Calu3 (cell line): ENCODE results near the gene AKAP12. TPM values are rescaled to one million over a fixed set of nuclear protein-coding genes. Genes with fewer than 3 reads are reported as not detected.

Experiments used
- BruUV-seq: library from RNA; stranded (reverse); fragments of 400-500 nt; replicated peaks from 2 replicates; lab custom pipeline; 2021; lab: Mats Ljungman, UMichigan
- CTCF ChIA-PET: fragments of 300-600 bp; sonication (Branson Sonifier 250); formaldehyde crosslinking; loops from one replicate; lab custom pipeline; 2022; ENCODE audit warnings: antibody characterized with exemption; lab: Charles Lee
- DNase-seq: peaks from one replicate; pipeline ENCODE4 v3.0.0; 2022
- H3K27ac Mint-ChIP-seq: one replicate; pipeline ENCODE4 v1.8.0; 2022; ENCODE audit warnings: mixed read lengths; ENCODE audit not compliant: unreplicated experiment
- H3K27me3 Mint-ChIP-seq: one replicate; pipeline ENCODE4 v1.8.0; 2022; ENCODE audit warnings: mixed read lengths; ENCODE audit not compliant: unreplicated experiment
- H3K36me3 Mint-ChIP-seq: one replicate; pipeline ENCODE4 v1.8.0; 2022; ENCODE audit warnings: mild to moderate bottlenecking, moderate library complexity, mixed read lengths; ENCODE audit not compliant: insufficient read depth, unreplicated experiment
- H3K4me1 Mint-ChIP-seq: one replicate; pipeline ENCODE4 v1.8.0; 2022; ENCODE audit warnings: mild to moderate bottlenecking, low read depth, mixed read lengths; ENCODE audit not compliant: unreplicated experiment
- H3K4me3 Mint-ChIP-seq: one replicate; pipeline ENCODE4 v1.8.0; 2022; ENCODE audit warnings: mild to moderate bottlenecking, low read depth, moderate library complexity, mixed read lengths; ENCODE audit not compliant: unreplicated experiment
- H3K9me3 Mint-ChIP-seq: one replicate; pipeline ENCODE4 v1.8.0; 2022; ENCODE audit warnings: low read depth, mixed read lengths; ENCODE audit not compliant: unreplicated experiment
- CTCF ChIP-seq: fragments of 200-600 bp; IDR thresholded peaks from one replicate; pipeline ENCODE4 v1.8.0; 2022; ENCODE audit warnings: antibody characterized with exemption; ENCODE audit not compliant: unreplicated experiment
- intact Hi-C: fragments of 100-400 bp; cut with micrococcal nuclease; formaldehyde crosslinking; loops from one replicate; pipeline ENCODE4 v1.10.0; 2022; ENCODE audit not compliant: unreplicated experiment
- total RNA-seq: library from RNA; stranded (reverse); gene quantifications from 2 replicates; pipeline ENCODE4 v1.2.3, GENCODE V29; 2022

The AKAP12 gene
- total RNA-seq, 1 experiment from 2014 or later = 31.8 TPM

DNA sequence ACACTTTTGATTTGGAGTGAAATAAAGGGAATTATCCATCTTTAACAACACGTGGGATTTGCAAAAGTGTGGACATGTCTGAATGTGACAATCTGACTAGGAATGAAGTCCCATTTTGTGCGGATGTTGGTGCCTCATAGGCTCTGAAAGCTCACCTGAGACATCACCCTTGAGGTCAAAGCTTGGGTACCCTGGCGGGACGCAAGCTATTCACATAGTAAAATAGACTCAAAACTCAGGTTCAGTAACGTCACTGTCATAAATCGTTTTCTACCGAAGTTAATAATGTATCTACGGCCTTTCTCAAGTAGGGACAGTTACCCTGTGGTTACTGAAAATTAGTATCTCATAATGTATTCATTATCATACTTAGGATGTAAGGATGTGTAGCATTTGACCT is 61.8 kb downstream of the AKAP12 start:
- DNase-seq = no peak
- Mint-ChIP-seq H3K27ac (no peak overlapping the region), H3K27me3 (no peaks in the 10 kb centered on the region), H3K36me3 (no peaks in the 10 kb centered on the region), H3K9me3 (no peaks in the 10 kb centered on the region), H3K4me3 (no peak overlapping the region), H3K4me1 (no peaks in the 10 kb centered on the region)
- intact Hi-C loops = no loop called here
- BruUV-seq = no TSS peak
- TF ChIP-seq CTCF = no peak
- CTCF ChIA-PET = no interaction called here

- intact Hi-C loops = no loop called here
- no TSS peak for BruUV-seq
- Mint-ChIP-seq H3K9me3 (no peaks in the 10 kb centered on the region), H3K27me3 (no peaks in the 10 kb centered on the region), H3K4me1 (no peaks in the 10 kb centered on the region), H3K4me3 (no peak overlapping the region), H3K36me3 (no peaks in the 10 kb centered on the region), H3K27ac (no peak overlapping the region)
- no peak for TF ChIP-seq CTCF
- no peak for DNase-seq
- CTCF ChIA-PET = no interaction called here
Observed at GRCh38 chr6:151303231-151303630, 63.5 kb downstream of the AKAP12 start.

DNA sequence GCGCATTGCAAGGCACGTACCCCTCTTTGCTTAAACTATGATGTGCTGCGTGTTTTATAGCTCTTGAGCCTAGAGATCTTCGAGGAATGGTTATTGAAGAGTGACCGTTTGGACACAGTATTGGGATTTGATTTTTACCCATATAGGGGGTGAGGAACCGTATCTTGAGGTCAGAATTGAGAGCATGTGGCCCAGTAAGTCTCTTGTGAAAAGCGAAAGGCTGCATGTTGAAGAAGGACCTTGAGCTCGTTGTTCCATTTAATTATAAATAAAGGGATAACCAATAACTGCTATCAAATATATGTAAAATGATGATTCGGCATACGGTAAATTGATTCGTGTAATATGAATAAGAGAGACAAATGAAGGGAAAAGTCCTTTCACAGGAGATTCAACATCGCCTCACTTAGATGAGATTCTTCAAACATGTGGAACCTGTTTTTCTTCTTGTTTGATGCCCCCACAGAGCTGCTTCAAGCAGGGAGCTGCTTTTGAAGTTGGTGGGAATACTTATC is 66.6 kb downstream of the AKAP12 start:
- H3K4me1 Mint-ChIP-seq = no peaks in the 10 kb centered on the region
- no peak for TF ChIP-seq CTCF
- intact Hi-C loops = no loop called here
- no peak overlapping the region for H3K27ac Mint-ChIP-seq
- H3K27me3 Mint-ChIP-seq = no peaks in the 10 kb centered on the region
- no peak overlapping the region for H3K4me3 Mint-ChIP-seq
- BruUV-seq = no TSS peak
- CTCF ChIA-PET = no interaction called here
- no peaks in the 10 kb centered on the region for H3K9me3 Mint-ChIP-seq
- H3K36me3 Mint-ChIP-seq = no peaks in the 10 kb centered on the region
- DNase-seq = no peak

DNA sequence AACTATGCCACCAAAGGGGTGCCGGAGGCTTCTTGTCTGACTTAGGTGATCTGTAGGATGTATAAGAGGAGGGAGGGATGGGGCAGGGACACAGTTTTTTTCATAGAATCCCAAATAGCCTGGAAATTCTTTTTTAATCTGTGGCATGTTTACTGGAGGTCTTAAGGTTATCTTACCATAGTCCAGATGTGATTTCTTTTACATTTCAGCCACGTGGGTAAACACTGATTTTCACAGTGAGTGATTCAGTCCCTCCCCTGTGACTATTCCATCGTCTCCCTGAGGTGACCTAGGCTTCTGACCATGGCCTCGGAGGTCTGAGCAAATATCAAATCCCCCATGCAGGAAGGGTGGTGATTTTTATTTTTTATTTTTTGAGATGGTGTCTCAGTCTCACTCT is 67.7 kb downstream of the AKAP12 start:
- no peaks in the 10 kb centered on the region for H3K9me3 Mint-ChIP-seq
- no peak for TF ChIP-seq CTCF
- no TSS peak for BruUV-seq
- CTCF ChIA-PET = no interaction called here
- H3K4me3 Mint-ChIP-seq = no peak overlapping the region
- intact Hi-C loops = no loop called here
- no peaks in the 10 kb centered on the region for H3K27me3 Mint-ChIP-seq
- no peaks in the 10 kb centered on the region for H3K4me1 Mint-ChIP-seq
- H3K27ac Mint-ChIP-seq = no peak overlapping the region
- DNase-seq = no peak
- no peaks in the 10 kb centered on the region for H3K36me3 Mint-ChIP-seq
